ENCODE measurements around the gene KCNK15. TPM values are rescaled to one million over a fixed set of nuclear protein-coding genes. Genes with fewer than 3 reads are reported as not detected.

KCNK15 gene
- total RNA-seq, 3 donors from 2014 or later (not counting 1 experiment from before 2014, with no cell fraction given): not detected

DNA sequence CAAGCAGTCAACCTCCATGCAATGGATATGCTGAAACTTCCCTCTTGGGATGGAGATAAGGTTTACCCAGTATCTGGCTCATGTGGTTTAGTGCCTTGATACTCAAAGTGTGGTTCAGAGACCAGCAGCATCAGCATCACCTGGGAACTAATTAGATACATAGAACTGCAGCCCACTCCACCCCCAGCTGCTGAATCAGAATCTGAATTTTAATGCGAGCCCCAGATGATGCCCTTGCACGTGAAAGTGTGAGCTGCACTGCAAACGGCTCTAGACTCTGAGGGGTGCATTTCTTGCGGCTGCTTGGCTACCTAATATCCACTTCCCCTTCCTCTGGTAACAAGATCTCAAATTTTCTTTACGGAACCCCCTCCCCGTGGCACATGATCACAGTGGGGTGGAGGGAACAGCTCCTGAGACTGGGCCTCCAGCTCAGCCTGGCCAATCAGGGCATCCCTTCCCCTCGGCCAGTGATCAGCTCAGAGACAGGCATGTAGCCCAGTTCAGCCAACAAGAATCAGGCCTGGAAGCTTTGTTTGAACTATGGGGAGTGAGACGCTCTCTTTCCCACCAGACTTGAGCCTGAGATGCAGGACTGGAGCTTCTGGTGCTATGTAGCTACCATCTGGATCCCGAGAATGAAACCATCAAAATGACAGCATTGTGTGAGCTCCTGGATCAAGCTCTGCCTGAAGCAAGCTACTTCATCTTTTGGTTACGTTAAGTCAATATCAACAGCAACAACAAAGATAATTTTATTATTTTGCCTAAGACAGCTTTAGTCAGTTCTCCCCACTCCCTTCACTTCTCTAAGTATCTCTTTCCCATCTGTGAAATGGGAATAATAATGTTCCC is 12.8 kb downstream of the KCNK15 start:
- Mint-ChIP-seq H3K4me3 (no peak overlapping the region), H3K27me3 (ENCODE audit: low read depth in 2 of 2) (peaks cover 3 to 8% of the 10 kb centered on the region in 2 donors), H3K36me3 (no peaks in the 10 kb centered on the region), H3K9me3 (no peaks in the 10 kb centered on the region), H3K27ac (no peak overlapping the region), H3K4me1 (no peaks in the 10 kb centered on the region)
- 31% methylated on average over 10 of the region's 10 CpGs for WGBS (ENCODE audit: insufficient coverage)
- Histone ChIP-seq H3K9me3 (ENCODE audit: control insufficient read depth, insufficient read depth, low read length) (no peaks in the 10 kb centered on the region), H3K4me1 (ENCODE audit: control insufficient read depth, insufficient read depth, low read length) (no peaks in the 10 kb centered on the region), H3K4me3 (ENCODE audit: low read length) (no peak overlapping the region), H3K36me3 (ENCODE audit: control insufficient read depth, insufficient read depth, low read length) (no peaks in the 10 kb centered on the region), H3K27me3 (ENCODE audit: control insufficient read depth, insufficient read depth, low read length) (no peaks in the 10 kb centered on the region), H3K27ac (ENCODE audit: low read length) (no peak overlapping the region)
- intact Hi-C loops (cut with micrococcal nuclease): no loop called here
- no peak for DNase-seq
- TF ChIP-seq, protein P1, sequence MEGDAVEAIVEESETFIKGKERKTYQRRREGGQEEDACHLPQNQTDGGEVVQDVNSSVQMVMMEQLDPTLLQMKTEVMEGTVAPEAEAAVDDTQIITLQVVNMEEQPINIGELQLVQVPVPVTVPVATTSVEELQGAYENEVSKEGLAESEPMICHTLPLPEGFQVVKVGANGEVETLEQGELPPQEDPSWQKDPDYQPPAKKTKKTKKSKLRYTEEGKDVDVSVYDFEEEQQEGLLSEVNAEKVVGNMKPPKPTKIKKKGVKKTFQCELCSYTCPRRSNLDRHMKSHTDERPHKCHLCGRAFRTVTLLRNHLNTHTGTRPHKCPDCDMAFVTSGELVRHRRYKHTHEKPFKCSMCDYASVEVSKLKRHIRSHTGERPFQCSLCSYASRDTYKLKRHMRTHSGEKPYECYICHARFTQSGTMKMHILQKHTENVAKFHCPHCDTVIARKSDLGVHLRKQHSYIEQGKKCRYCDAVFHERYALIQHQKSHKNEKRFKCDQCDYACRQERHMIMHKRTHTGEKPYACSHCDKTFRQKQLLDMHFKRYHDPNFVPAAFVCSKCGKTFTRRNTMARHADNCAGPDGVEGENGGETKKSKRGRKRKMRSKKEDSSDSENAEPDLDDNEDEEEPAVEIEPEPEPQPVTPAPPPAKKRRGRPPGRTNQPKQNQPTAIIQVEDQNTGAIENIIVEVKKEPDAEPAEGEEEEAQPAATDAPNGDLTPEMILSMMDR (IDR thresholded peaks at IDR 0.05): no peak
- ATAC-seq: no peak

DNA sequence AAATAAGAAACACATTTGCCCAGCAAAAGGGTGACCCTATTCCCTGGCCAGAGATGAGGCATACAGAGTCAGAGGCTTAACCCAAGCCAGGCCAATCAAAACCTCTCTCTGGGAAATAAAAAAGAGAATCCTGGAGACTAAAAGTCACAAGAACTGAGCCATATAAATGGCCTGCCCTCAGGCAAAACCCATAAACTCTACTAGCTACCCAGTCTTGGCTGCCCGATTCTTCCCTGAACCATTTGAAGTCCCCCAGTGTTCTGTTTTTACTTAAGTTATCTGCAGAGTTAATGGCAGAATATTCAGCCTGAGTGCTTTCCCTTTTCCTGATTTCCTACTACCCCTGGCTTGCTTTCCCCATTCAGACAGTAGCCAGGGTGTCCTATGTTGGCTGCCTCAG is 13.9 kb downstream of the KCNK15 start:
- no peaks in the 10 kb centered on the region for H3K4me1 Mint-ChIP-seq
- Histone ChIP-seq H3K36me3 (ENCODE audit: control insufficient read depth, insufficient read depth, low read length) (no peaks in the 10 kb centered on the region), H3K4me1 (ENCODE audit: control insufficient read depth, insufficient read depth, low read length) (no peaks in the 10 kb centered on the region), H3K27me3 (ENCODE audit: control insufficient read depth, insufficient read depth, low read length) (no peaks in the 10 kb centered on the region), H3K27ac (ENCODE audit: low read length) (no peak overlapping the region), H3K9me3 (ENCODE audit: control insufficient read depth, insufficient read depth, low read length) (no peaks in the 10 kb centered on the region), H3K4me3 (ENCODE audit: low read length) (no peak overlapping the region)
- no peaks in the 10 kb centered on the region for H3K36me3 Mint-ChIP-seq
- no peak overlapping the region for H3K4me3 Mint-ChIP-seq
- no peak overlapping the region for H3K27ac Mint-ChIP-seq
- TF ChIP-seq, protein P1 (IDR thresholded peaks at IDR 0.05): no peak
- H3K9me3 Mint-ChIP-seq: no peaks in the 10 kb centered on the region
- ATAC-seq (no peak), DNase-seq (no peak)
- peaks cover 3 to 8% of the 10 kb centered on the region in 2 donors for H3K27me3 Mint-ChIP-seq (ENCODE audit: low read depth in 2 of 2)
- 100% methylated on average over 1 of the region's 1 CpG for WGBS (ENCODE audit: insufficient coverage)
- intact Hi-C loops (cut with micrococcal nuclease): no loop called here

DNA sequence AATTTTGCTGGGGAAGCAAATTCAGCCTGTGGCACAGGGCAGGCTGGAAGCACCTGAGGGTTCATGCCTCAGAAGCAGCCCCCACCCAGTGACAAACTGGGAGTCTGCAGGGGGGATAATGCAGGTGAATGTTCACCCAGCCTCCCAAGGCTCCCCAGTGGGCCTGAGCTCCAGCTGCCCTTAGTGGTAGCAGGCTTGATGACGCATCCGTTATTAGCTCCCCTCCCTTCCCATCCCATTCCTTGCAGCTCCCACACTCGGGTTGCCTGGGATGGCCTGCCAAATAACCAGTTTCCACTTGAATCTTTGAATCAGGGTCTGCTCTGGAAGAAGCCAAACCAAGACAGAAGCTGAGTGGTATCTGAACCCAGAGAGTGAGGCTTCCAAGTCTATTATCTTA is 15.8 kb downstream of the KCNK15 start:
- H3K36me3 ChIP-seq (ENCODE audit: control insufficient read depth, insufficient read depth, low read length): no peaks in the 10 kb centered on the region
- TF ChIP-seq, protein P1 (IDR thresholded peaks at IDR 0.05): no peak
- ATAC-seq: no peak
- no peak overlapping the region for H3K27ac ChIP-seq (ENCODE audit: low read length)
- WGBS (ENCODE audit: insufficient coverage): 87% methylated on average over 3 of the region's 3 CpGs
- no peaks in the 10 kb centered on the region for H3K27me3 ChIP-seq (ENCODE audit: control insufficient read depth, insufficient read depth, low read length)
- no peaks in the 10 kb centered on the region for H3K36me3 Mint-ChIP-seq
- no peak overlapping the region for H3K4me3 Mint-ChIP-seq
- H3K9me3 ChIP-seq (ENCODE audit: control insufficient read depth, insufficient read depth, low read length): no peaks in the 10 kb centered on the region
- intact Hi-C loops (cut with micrococcal nuclease): no loop called here
- DNase-seq: no peak
- no peaks in the 10 kb centered on the region for H3K4me1 Mint-ChIP-seq
- H3K27me3 Mint-ChIP-seq (ENCODE audit: low read depth in 2 of 2): peaks cover 12 to 16% of the 10 kb centered on the region in 2 donors
- H3K9me3 Mint-ChIP-seq: no peaks in the 10 kb centered on the region
- no peak overlapping the region for H3K27ac Mint-ChIP-seq
- no peaks in the 10 kb centered on the region for H3K4me1 ChIP-seq (ENCODE audit: control insufficient read depth, insufficient read depth, low read length)
- no peak overlapping the region for H3K4me3 ChIP-seq (ENCODE audit: low read length)

Data from natural killer cell (primary cell).